CD14-positive monocyte (primary cell): ENCODE results near the gene APOBEC4. TPM values are rescaled to one million over a fixed set of nuclear protein-coding genes. Genes with fewer than 3 reads are reported as not detected.

ENCODE experiments used
- DNase-seq, 3 donors: peaks; one replicate each; pipeline ENCODE4 v3.0.0-alpha.2; 2011 to 2022
- H2AFZ ChIP-seq: 2 replicates; pipeline ENCODE4 v1.6.0; 2012; ENCODE audit warnings: mild to moderate bottlenecking, low read depth, low read length, inconsistent platforms; ENCODE audit not compliant: insufficient read depth, poor library complexity, severe bottlenecking
- H3K27ac ChIP-seq, 2 donors: 1 replicate in 1 of 2; 2 replicates in 1 of 2; pipeline ENCODE4 v1.5.1; 2012 to 2013; ENCODE audit warnings: low read length in 2 of 2, control low read depth in 1 of 2, inconsistent platforms in 1 of 2, low read depth in 1 of 2, mild to moderate bottlenecking in 1 of 2
- H3K27me3 ChIP-seq, 2 donors: one replicate each; pipeline versions ENCODE4 v1.6.0 to v1.6.1; 2011 to 2013; ENCODE audit warnings: low read length in 2 of 2; ENCODE audit not compliant: control insufficient read depth in 2 of 2, insufficient read depth in 2 of 2
- H3K36me3 ChIP-seq, 2 donors: replicated peaks in 1 of 2; 1 replicate in 1 of 2; 2 replicates in 1 of 2; pipeline versions ENCODE4 v1.5.1 to v1.6.1; 2012 to 2013; ENCODE audit warnings: low read length in 2 of 2, control low read depth in 1 of 2, inconsistent platforms in 1 of 2, mild to moderate bottlenecking in 1 of 2; ENCODE audit not compliant: insufficient read depth in 2 of 2, control insufficient read depth in 1 of 2
- H3K4me1 ChIP-seq, 2 donors: 1 replicate in 1 of 2; 2 replicates in 1 of 2; pipeline versions ENCODE4 v1.5.1 to v1.6.1; 2012 to 2013; ENCODE audit warnings: low read length in 2 of 2, control low read depth in 1 of 2, inconsistent platforms in 1 of 2, mild to moderate bottlenecking in 1 of 2, moderate library complexity in 1 of 2; ENCODE audit not compliant: insufficient read depth in 2 of 2, control insufficient read depth in 1 of 2
- H3K4me2 ChIP-seq: replicated peaks from 2 replicates; pipeline ENCODE3; 2012; ENCODE audit warnings: low read length, moderate library complexity, mild to moderate bottlenecking; ENCODE audit not compliant: poor library complexity, severe bottlenecking; ENCODE audit errors: extremely low read depth
- H3K4me3 ChIP-seq, 3 experiments: fragments of 200-600 bp in 1 of 3; sonication (generic) in 1 of 3; replicated peaks in 1 of 3; 1 replicate in 2 of 3; 2 replicates in 1 of 3; pipeline ENCODE4 v1.5.1; 2011 to 2013; ENCODE audit warnings: low read length in 3 of 3, mild to moderate bottlenecking in 3 of 3, control low read depth in 2 of 3, low read depth in 2 of 3, inconsistent platforms in 1 of 3, moderate library complexity in 1 of 3
- H3K79me2 ChIP-seq: 2 replicates; pipeline ENCODE4 v1.6.0; 2012; ENCODE audit warnings: mild to moderate bottlenecking, control low read depth, inconsistent platforms, low read length, moderate library complexity; ENCODE audit not compliant: insufficient read depth
- H3K9ac ChIP-seq: 2 replicates; pipeline ENCODE4 v1.6.0; 2017; ENCODE audit warnings: low read length, mild to moderate bottlenecking; ENCODE audit not compliant: insufficient read depth, poor library complexity, severe bottlenecking
- H3K9me3 ChIP-seq, 2 donors: replicated peaks in 1 of 2; 1 replicate in 1 of 2; 2 replicates in 1 of 2; pipeline versions ENCODE4 v1.5.1 to v1.6.1; 2012 to 2013; ENCODE audit warnings: low read length in 2 of 2, control low read depth in 1 of 2; ENCODE audit not compliant: control insufficient read depth in 1 of 2, insufficient read depth in 1 of 2
- H4K20me1 ChIP-seq: 2 replicates; pipeline ENCODE4 v1.6.0; 2012; ENCODE audit warnings: mild to moderate bottlenecking, low read length, control low read depth, moderate library complexity; ENCODE audit not compliant: insufficient read depth
- H3K27ac Mint-ChIP-seq, 7 donors: one replicate each; pipeline ENCODE4 v1.8.0; 2020; ENCODE audit warnings: mild to moderate bottlenecking in 7 of 7, mixed read lengths in 7 of 7, moderate library complexity in 6 of 7, inconsistent platforms in 2 of 7
- H3K27me3 Mint-ChIP-seq, 3 donors: one replicate each; pipeline ENCODE4 v1.8.0; 2021 to 2022; ENCODE audit warnings: low read depth in 3 of 3, mild to moderate bottlenecking in 3 of 3, mixed read lengths in 3 of 3, moderate library complexity in 3 of 3, inconsistent platforms in 1 of 3
- H3K36me3 Mint-ChIP-seq, 2 donors: one replicate each; pipeline ENCODE4 v1.8.0; 2020; ENCODE audit warnings: mixed read lengths in 2 of 2, inconsistent platforms in 1 of 2, mild to moderate bottlenecking in 1 of 2
- H3K4me1 Mint-ChIP-seq: one replicate; pipeline ENCODE4 v1.8.0; 2020; ENCODE audit warnings: mild to moderate bottlenecking, mixed read lengths
- H3K4me3 Mint-ChIP-seq, 2 donors: one replicate each; pipeline ENCODE4 v1.8.0; 2020; ENCODE audit warnings: mild to moderate bottlenecking in 2 of 2, mixed read lengths in 2 of 2, moderate library complexity in 1 of 2
- H3K9me3 Mint-ChIP-seq, 7 donors: one replicate each; pipeline ENCODE4 v1.8.0; 2020 to 2022; ENCODE audit warnings: mixed read lengths in 7 of 7, mild to moderate bottlenecking in 6 of 7, moderate library complexity in 6 of 7, inconsistent platforms in 2 of 7
- WGBS: methylation state at CpG from one replicate; pipeline ENCODE4 v1.1.5; 2013; ENCODE audit warnings: missing lambda C conversion rate; ENCODE audit not compliant: insufficient coverage; 5-methylcytosine and 5-hydroxymethylcytosine counted together
- intact Hi-C, 2 donors: fragments of 100-400 bp; cut with micrococcal nuclease; formaldehyde crosslinking; loops; one replicate each; pipeline versions ENCODE4 v1.15.0 to v1.15.1; 2023
- polyA plus RNA-seq, 3 donors: library from polyadenylated mRNA; depleted of rRNA in 1 of 3; unstranded in 2 of 3; stranded (reverse) in 1 of 3; fragments of 300-500 nt in 2 of 3; fragments of >200 nt in 1 of 3; fragmentation: Illumina TruSeq in 2 of 3; gene quantifications; 1 replicate in 2 of 3; 2 replicates in 1 of 3; pipeline ENCODE4 v1.2.3, GENCODE V29; 2012 to 2021
- TF ChIP-seq, protein P1 (sequence below): fragments of 200-600 bp; IDR thresholded peaks from one replicate; pipeline ENCODE4 v1.8.0; 2022; ENCODE audit warnings: antibody characterized with exemption, mild to moderate bottlenecking

Gene APOBEC4
- polyA plus RNA-seq, 3 donors, result not detected

DNA sequence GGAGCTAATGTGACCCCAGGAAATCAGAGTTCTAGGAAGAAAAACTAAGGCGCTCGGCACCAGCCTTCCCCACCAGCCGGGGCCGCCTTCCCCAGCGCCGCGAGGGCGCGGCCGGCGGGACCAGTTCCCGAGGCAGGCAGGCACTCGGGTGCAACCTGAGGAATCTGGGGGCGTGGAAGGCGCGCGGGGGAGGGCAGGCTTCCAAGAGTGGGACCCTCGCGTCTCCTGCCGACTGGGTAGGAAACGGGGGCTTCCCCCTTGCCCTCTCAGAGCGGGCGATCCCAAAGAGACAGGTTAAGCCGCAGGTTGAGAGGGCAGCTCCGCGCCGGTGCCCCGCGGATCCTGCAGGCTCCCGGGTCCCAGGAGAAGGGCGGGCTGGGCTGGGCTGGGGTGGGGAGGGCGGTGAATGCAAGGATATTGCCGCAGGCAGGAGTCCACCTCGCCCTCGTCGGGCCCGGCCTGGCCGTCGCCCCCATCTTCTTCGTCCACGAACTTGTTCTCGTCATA is 18.0 kb downstream of the APOBEC4 start:
- peak overlapping the region; percentile 100 for H3K4me3 Mint-ChIP-seq
- H3K4me1 Mint-ChIP-seq, result peaks cover 39% of the 10 kb centered on the region
- H3K4me2 ChIP-seq, result peak overlapping the region; percentile 97
- under 1% methylated on average over 37 of the region's 42 CpGs for WGBS
- peaks cover 55% of the 10 kb centered on the region for H3K79me2 ChIP-seq
- H3K4me3 ChIP-seq, result peak overlapping the region; percentile 88 to 98 (median 95)
- intact Hi-C loops, result loop anchor here in 1 of 2 donors (5.0 kb wide), 1 partner anchor 163 kb away; the partner anchor contains the start of gene SMG7
- H3K4me1 ChIP-seq, result peaks cover 31 to 54% of the 10 kb centered on the region in 2 donors
- DNase-seq, result peak in 1 of 3 donors; percentile 5
- H3K9me3 Mint-ChIP-seq, result peaks cover 0 to 2% (median 0%) of the 10 kb centered on the region in 7 donors
- peaks cover 12 to 28% of the 10 kb centered on the region in 2 donors for H3K36me3 ChIP-seq
- peaks cover 14 to 29% of the 10 kb centered on the region in 2 donors for H3K36me3 Mint-ChIP-seq
- TF ChIP-seq, protein P1, sequence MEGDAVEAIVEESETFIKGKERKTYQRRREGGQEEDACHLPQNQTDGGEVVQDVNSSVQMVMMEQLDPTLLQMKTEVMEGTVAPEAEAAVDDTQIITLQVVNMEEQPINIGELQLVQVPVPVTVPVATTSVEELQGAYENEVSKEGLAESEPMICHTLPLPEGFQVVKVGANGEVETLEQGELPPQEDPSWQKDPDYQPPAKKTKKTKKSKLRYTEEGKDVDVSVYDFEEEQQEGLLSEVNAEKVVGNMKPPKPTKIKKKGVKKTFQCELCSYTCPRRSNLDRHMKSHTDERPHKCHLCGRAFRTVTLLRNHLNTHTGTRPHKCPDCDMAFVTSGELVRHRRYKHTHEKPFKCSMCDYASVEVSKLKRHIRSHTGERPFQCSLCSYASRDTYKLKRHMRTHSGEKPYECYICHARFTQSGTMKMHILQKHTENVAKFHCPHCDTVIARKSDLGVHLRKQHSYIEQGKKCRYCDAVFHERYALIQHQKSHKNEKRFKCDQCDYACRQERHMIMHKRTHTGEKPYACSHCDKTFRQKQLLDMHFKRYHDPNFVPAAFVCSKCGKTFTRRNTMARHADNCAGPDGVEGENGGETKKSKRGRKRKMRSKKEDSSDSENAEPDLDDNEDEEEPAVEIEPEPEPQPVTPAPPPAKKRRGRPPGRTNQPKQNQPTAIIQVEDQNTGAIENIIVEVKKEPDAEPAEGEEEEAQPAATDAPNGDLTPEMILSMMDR, result no peak
- peak overlapping the region; percentile 97 for H3K9ac ChIP-seq
- no peaks in the 10 kb centered on the region for H3K27me3 ChIP-seq
- peak overlapping the region; percentile 68 for H2AFZ ChIP-seq
- peaks cover 3 to 7% (median 5%) of the 10 kb centered on the region in 3 donors for H3K27me3 Mint-ChIP-seq
- peaks cover 47% of the 10 kb centered on the region for H4K20me1 ChIP-seq
- peak overlapping the region; percentile 97 to 100 (median 100) for H3K27ac Mint-ChIP-seq
- H3K27ac ChIP-seq, result peak overlapping the region; percentile 91 to 97
- no peaks in the 10 kb centered on the region for H3K9me3 ChIP-seq

DNA sequence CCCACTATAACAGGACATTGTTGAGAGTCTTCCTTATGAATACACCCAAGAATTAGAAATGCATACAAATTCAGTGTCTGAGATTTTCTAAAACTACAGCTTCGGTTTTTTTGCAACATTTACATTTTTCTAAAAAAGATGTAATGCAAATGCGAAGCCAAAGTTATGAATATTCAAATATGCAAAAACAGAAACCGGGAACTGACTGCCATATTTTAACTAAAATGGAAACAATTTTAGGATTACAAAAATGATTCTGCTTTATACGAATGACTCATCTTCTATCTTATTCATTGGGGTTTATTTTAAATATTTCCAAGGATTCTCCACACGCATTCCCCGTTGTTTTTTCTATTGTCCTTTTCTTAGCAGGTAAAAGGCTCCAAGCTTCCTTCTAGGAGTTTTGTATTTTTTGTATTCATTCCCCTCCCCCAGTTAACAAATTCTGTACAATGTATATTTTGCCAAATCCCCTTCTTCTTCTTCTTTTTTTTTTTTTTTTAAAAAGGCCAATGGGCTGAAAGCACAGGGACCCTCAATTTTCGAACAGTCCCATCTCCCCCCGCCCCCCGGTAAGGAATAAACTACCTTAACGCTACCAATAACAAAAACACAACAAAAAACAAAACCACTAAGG is 18.6 kb downstream of the APOBEC4 start:
- H3K36me3 ChIP-seq, result peaks cover 18 to 34% of the 10 kb centered on the region in 2 donors
- Mint-ChIP-seq H3K4me1 (peaks cover 39% of the 10 kb centered on the region), H3K27me3 (peaks cover 3 to 7% (median 5%) of the 10 kb centered on the region in 3 donors), H3K9me3 (peaks cover 0 to 2% (median 0%) of the 10 kb centered on the region in 7 donors), H3K4me3 (peak overlapping the region; percentile 100), H3K27ac (peak overlapping the region; percentile 89 to 100 (median 100)), H3K36me3 (peaks cover 20 to 35% of the 10 kb centered on the region in 2 donors)
- peaks cover 31 to 54% of the 10 kb centered on the region in 2 donors for H3K4me1 ChIP-seq
- H2AFZ ChIP-seq, result peak overlapping the region; percentile 68
- H3K4me2 ChIP-seq, result peak overlapping the region; percentile 97
- peak overlapping the region; percentile 91 to 97 for H3K27ac ChIP-seq
- TF ChIP-seq, protein P1, result no peak
- H3K79me2 ChIP-seq, result peaks cover 61% of the 10 kb centered on the region
- H3K4me3 ChIP-seq, result peak overlapping the region; percentile 88 to 98 (median 95)
- no peaks in the 10 kb centered on the region for H3K9me3 ChIP-seq
- 0% methylated on average over 1 of the region's 10 CpGs for WGBS
- peak in 2 of 3 donors; percentile 37 to 56 for DNase-seq
- intact Hi-C loops, result loop anchor here (5.0 kb wide), 2 partner anchors 52 to 162 kb away; partner anchors contain the start of gene SMG7 (in 2 of the 2)
- no peaks in the 10 kb centered on the region for H3K27me3 ChIP-seq
- peak overlapping the region; percentile 97 for H3K9ac ChIP-seq
- H4K20me1 ChIP-seq, result peaks cover 53% of the 10 kb centered on the region
